Mucosa of stomach (tissue), 1 donor: ENCODE results near the gene CD46.

Experiments used
- H3K27me3 ChIP-seq: one replicate; pipeline ENCODE4 v1.7.0; 2013; ENCODE audit warnings: mild to moderate bottlenecking, low read length; ENCODE audit not compliant: control insufficient read depth, insufficient read depth
- H3K36me3 ChIP-seq: one replicate; pipeline ENCODE4 v1.7.0; 2013; ENCODE audit warnings: low read length; ENCODE audit not compliant: control insufficient read depth, insufficient read depth
- H3K4me1 ChIP-seq: one replicate; pipeline ENCODE4 v1.7.0; 2013; ENCODE audit warnings: mild to moderate bottlenecking, low read length; ENCODE audit not compliant: control insufficient read depth, insufficient read depth
- H3K4me3 ChIP-seq: one replicate; pipeline ENCODE4 v1.7.0; 2013; ENCODE audit warnings: low read length
- H3K9ac ChIP-seq: one replicate; pipeline ENCODE4 v1.7.0; 2013; ENCODE audit warnings: mild to moderate bottlenecking, low read length, moderate library complexity
- H3K9me3 ChIP-seq: one replicate; pipeline ENCODE4 v1.7.0; 2013; ENCODE audit warnings: mild to moderate bottlenecking, low read length, moderate library complexity; ENCODE audit not compliant: control insufficient read depth
- donor health status: Pancreatic carcinoma.

Gene CD46

DNA sequence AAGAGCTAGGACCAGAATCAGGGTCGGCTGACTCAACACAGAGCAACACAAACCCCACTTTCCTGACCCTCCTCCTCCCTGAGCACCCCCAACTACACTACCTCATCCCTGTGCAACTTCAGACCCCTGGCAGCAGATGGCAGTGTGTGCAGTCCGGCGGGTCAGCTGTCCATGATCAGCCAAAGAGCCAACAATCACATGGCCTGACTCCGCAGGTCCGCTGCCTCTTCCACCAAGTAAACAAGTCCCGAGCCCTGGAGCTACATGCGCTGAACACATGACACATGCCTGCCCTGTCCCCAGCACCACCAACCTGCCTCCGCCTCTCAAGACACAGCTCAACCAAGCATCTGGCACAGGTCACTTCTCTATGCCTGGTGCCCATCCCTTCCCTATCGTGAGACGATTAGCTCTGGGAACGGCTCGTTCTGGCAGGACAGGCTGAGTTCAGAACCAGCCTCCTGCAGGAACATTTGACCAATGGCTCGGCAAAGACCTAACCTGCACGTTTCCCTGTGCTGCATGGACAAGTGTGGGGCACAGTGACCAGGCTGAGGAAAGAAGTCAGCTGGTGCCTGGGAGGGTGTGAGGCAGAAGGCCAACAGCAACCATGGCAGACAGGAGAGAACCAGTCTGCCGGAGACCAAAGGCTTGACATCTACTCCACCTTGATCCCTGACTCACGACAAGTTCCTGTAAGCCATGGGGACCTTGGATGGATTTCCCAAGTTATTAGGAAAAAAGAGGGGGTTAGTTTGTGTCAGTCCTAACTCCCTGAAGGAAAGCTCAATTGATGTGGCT lies 60.3 kb downstream of the CD46 start:
- H3K9ac ChIP-seq: no peak overlapping the region
- H3K9me3 ChIP-seq: no peaks in the 10 kb centered on the region
- no peak overlapping the region for H3K4me3 ChIP-seq
- H3K27me3 ChIP-seq: no peaks in the 10 kb centered on the region
- peaks cover 93% of the 10 kb centered on the region for H3K4me1 ChIP-seq
- peaks cover 35% of the 10 kb centered on the region for H3K36me3 ChIP-seq

DNA sequence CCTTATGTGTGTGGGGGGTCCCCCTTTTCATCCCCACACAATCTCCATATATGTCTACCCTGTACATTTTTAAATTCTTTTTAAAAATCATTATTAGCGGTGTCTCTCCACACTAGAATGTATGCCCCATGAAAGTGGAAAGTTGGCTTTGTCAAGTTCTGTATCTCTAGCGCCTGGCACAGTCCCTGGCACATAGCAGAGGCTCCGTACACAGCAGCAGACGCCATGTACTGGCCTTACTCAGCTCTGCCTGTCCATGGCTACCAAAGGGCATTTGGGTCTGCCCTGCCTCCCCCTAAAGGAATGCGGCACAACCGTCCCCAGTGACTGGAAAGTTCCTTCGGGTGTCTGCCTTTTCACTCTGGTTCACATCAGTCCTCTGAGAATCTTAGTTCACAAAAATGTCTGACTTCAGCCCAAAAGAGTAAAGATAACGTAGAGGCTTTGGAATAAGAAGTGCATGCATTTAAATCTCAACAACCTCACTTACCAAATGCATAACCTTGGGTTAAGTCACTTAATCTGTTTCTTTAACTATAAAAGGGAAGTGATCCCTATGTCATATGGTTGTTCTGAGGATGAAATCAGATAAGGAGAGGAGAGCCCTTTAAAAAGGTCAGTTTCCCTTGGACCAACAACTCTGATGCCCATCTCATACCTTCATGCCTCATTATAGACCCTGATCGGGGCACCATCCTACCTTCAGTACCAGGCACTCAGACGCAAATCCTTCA lies 61.1 kb downstream of the CD46 start:
- Histone ChIP-seq H3K9ac (no peak overlapping the region), H3K4me3 (no peak overlapping the region), H3K27me3 (no peaks in the 10 kb centered on the region), H3K36me3 (peaks cover 32% of the 10 kb centered on the region), H3K9me3 (no peaks in the 10 kb centered on the region), H3K4me1 (peaks cover 93% of the 10 kb centered on the region)

DNA sequence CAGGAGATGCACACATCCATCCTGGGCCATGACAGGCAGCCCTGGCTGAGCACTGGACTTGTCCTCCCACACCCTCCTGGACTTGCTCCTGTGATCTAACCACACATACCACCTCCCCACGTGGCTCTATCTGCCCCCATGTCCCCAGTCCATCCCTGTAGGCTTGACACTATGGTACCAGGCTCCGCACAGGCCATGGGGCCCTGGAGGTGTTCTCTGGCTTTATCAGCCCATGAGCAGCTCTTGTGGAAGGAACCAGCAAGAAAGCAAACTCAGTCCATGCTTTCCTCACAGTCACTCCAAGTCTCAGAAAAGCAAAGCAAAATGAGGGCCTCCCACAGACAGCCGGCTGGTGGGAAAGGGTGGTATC lies 61.6 kb downstream of the CD46 start:
- peaks cover 32% of the 10 kb centered on the region for H3K36me3 ChIP-seq
- H3K27me3 ChIP-seq: no peaks in the 10 kb centered on the region
- H3K9me3 ChIP-seq: no peaks in the 10 kb centered on the region
- peaks cover 90% of the 10 kb centered on the region for H3K4me1 ChIP-seq
- H3K4me3 ChIP-seq: no peak overlapping the region
- H3K9ac ChIP-seq: no peak overlapping the region

DNA sequence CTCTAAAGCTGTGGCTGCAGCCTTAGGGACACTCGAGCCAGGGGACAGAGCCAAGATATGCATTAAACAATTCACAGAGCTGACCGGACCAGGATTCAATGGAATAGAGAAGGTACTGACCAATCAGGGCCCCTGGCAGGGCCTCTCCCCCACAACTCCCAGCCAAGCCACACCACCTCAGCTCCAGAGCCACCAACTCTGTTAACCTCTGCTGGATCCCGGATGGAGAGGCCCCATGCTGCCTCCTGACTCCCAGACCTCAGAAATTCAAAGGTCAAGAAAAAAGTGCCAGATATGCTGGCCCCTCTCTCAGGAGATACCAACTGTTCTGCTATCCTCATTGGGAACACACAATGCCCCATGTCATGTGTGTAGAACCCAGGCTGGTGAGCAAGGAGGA lies 62.1 kb downstream of the CD46 start:
- Histone ChIP-seq H3K9ac (peak overlapping the region; percentile 15), H3K4me3 (no peak overlapping the region), H3K4me1 (peaks cover 90% of the 10 kb centered on the region), H3K27me3 (no peaks in the 10 kb centered on the region), H3K36me3 (peaks cover 32% of the 10 kb centered on the region), H3K9me3 (no peaks in the 10 kb centered on the region)

DNA sequence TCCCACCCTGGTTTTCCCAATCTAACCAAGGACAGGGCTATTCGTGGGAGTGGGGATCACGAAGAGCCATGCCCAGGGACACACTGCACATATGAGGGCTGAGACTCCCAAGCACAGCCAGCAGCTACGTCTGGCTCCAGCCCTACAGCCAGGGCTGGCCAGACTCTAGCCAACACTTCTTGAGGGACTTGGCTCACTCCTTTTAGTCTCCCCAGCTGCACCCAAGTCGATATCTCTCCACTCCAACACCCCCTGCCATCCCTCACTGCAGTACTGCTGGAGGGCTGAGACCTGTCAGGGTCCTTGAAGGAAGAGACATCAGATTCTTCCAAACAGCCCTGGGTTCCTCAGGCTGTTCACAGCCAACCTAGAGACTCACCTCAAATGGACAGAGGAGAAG lies 62.6 kb downstream of the CD46 start:
- H3K9ac ChIP-seq: no peak overlapping the region
- peaks cover 36% of the 10 kb centered on the region for H3K36me3 ChIP-seq
- H3K4me1 ChIP-seq: peaks cover 90% of the 10 kb centered on the region
- H3K4me3 ChIP-seq: no peak overlapping the region
- H3K27me3 ChIP-seq: no peaks in the 10 kb centered on the region
- no peaks in the 10 kb centered on the region for H3K9me3 ChIP-seq

DNA sequence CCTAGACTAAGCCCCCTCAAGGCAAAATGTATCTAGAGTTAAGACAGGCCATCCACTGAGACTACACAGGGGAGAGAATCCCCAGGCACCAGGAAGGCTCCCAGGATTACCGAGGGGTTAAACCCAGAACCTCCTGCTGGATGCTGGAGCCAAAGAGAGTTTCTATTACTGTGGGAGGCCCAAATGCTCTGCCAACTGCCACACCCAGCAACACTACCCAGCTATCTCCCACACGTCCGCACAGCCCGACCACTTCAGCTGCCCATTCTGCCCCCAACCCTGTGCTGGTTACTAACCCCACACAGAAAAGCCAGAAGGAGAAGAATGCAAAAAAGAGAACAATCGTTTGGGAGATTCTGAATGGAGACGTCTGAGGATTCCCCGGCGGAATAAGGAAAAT lies 63.6 kb downstream of the CD46 start:
- Histone ChIP-seq H3K4me3 (no peak overlapping the region), H3K9ac (no peak overlapping the region), H3K27me3 (no peaks in the 10 kb centered on the region), H3K4me1 (peaks cover 88% of the 10 kb centered on the region), H3K36me3 (peaks cover 39% of the 10 kb centered on the region), H3K9me3 (no peaks in the 10 kb centered on the region)

DNA sequence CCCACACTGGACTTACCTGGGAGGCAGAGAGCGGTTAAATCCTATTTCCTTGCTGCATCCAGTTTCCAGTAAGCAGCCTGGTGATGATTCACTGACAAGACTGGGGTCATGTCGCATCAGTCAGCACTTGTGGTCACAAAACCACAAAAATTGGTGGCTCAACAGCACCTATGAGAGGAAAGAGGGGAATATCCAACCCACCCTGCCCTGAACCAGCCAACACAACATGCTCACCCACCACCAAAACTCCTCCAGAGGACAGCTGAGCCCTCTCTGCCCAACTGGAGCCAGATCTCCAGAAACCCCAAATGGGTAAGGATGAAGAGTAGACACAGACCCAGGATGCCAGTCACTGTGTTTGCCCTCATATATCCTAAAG lies 64.0 kb downstream of the CD46 start:
- H3K27me3 ChIP-seq: no peaks in the 10 kb centered on the region
- H3K36me3 ChIP-seq: peaks cover 39% of the 10 kb centered on the region
- peaks cover 84% of the 10 kb centered on the region for H3K4me1 ChIP-seq
- H3K9ac ChIP-seq: no peak overlapping the region
- H3K4me3 ChIP-seq: no peak overlapping the region
- no peaks in the 10 kb centered on the region for H3K9me3 ChIP-seq

DNA sequence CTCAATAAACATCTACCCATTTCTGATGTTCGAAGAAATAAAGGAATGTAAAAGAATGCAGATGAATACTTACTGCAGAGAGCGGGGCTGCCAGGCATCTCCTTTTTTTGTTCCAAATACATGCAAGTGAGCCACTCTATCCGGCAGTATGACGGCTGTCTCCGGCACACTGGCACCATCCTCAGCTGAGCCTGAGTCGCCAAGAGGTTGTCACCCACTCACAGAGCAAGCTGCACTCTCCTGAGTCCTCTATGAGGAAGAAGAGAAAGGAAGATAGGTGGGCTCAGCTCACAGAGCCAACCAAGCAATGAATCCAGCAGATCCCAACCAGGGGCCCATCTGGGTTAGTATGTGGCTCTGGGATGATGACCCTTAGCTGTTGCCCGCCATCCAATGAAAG lies 65.3 kb downstream of the CD46 start:
- Histone ChIP-seq H3K27me3 (no peaks in the 10 kb centered on the region), H3K9ac (no peak overlapping the region), H3K4me1 (peaks cover 83% of the 10 kb centered on the region), H3K4me3 (no peak overlapping the region), H3K36me3 (peaks cover 39% of the 10 kb centered on the region), H3K9me3 (no peaks in the 10 kb centered on the region)

DNA sequence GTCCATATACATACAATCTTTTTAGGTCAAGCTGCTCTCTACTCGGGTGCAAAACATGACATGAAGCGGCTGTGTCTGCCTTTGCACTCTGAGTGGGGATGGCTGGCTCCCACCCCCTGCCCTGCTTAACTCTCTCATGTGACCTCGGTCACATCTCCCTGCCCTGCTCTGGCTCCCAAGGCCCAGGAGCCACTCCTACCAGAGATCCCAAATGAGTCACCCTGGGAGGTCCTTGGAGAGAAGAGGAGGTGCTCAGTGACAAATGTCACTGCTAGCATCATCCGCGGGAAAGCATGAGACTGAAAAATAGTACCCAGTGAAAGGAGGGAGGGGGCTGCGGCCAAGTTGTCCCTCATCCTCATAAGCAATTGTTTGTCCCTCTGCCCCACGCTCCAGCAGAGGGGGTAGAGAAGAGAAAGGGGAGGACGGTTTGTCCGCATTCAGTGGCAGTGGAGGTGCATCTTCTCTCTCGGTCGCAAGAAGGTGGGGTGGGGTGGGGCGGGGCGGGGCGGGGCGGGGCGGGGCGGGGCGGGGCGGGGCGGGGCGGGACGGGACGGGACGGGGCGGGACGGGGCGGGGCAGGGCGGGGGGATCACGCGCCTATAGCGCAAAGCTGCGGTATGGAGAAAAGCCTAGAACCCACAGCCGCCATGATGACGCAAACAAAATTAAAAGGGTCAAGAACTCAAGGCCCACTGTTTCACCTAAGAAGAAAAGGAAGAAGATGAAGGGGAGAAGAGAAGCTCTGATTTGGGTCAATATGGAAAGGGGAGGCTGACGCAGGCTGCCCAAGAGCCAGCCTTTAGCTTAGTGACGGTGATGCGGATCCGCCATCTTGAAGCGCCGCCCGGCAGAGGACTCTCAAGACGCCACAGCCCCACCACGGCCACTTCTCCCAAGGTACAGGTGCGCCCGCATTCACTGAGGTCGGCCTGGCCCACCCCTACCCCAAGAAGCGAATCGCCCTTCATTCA lies 66.2 kb downstream of the CD46 start:
- H3K9me3 ChIP-seq: no peaks in the 10 kb centered on the region
- no peaks in the 10 kb centered on the region for H3K27me3 ChIP-seq
- H3K9ac ChIP-seq: no peak overlapping the region
- no peak overlapping the region for H3K4me3 ChIP-seq
- H3K36me3 ChIP-seq: peaks cover 39% of the 10 kb centered on the region
- H3K4me1 ChIP-seq: peaks cover 74% of the 10 kb centered on the region

DNA sequence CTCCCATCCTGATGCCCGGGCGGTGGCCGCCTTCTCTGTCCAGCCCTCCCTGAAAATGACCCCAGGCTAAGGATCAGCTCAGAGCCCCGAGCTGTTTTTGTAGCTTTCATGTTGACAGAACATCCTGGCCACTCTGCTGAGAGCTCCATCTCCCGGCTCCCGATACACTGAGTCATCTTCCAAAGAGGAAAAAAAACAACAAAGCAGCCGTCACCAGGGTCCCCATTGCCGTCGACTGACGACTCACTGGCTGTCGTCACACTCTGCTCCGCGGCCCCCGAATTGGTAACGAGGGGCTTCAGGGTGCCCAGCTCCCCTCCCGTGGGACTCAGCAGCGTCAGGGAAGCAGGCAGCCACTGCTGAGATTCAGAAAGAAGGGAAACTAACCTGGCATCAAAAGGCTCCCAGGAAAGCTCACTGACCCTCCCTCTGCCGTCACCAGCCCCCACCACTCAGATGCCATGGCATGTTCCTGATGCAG lies 67.2 kb downstream of the CD46 start:
- Histone ChIP-seq H3K9me3 (no peaks in the 10 kb centered on the region), H3K9ac (no peak overlapping the region), H3K36me3 (peaks cover 39% of the 10 kb centered on the region), H3K4me1 (peaks cover 66% of the 10 kb centered on the region), H3K4me3 (no peak overlapping the region), H3K27me3 (no peaks in the 10 kb centered on the region)

DNA sequence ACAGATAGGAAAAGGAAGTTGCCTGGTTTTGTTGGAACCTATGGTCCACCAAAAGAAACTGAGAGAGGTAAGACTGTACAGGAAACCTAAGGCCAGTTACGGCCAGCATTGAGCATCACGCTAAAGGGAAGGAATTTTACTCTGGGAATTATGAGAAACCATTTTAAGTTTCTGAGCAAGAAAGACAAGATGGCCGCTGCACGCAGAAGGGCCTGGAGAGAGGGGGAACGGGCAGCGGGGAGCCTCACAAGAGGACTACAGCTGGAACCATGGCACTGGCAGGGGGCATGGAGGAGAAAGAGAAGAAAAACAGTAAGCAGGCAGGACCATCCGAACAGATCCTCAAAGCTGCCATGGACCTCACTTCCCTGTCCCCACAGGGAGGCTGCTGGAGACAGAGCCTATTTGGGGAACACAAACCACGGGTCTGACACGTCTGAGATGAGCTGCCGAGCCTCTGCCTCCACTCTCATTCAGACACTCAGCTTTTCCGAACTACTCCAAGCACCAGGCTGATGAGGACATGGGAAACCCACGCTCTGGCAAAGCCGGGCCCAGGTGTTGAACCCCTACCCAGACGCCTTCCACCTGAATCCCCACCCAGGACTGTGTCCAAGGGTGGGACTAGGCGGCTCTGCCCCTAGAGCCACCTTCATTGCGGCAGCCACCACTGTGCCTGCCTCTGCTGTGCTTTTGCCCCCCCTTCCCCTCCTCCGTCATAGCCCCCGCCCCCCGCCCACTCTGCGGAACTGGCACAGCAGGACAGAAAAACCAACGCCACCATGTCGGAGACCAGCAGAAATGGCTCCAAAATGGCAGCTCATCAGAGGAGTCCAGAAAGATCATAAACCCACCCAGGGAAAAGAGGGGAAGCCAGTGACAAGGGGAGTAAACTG lies 69.0 kb downstream of the CD46 start:
- H3K9ac ChIP-seq: peak overlapping the region; percentile 99
- H3K4me1 ChIP-seq: peaks cover 66% of the 10 kb centered on the region
- peaks cover 21% of the 10 kb centered on the region for H3K36me3 ChIP-seq
- H3K27me3 ChIP-seq: no peaks in the 10 kb centered on the region
- H3K4me3 ChIP-seq: peak overlapping the region; percentile 94
- H3K9me3 ChIP-seq: no peaks in the 10 kb centered on the region
